Uterus (tissue), 2 donors: Measurements from ENCODE around the gene PNKD.

Source experiments
- POLR2A ChIP-seq, 2 donors: fragments of 450-650 bp; IDR thresholded peaks; one replicate each; pipeline ENCODE4 v1.6.1; 2016; ENCODE audit warnings: antibody characterized with exemption in 2 of 2, mild to moderate bottlenecking in 1 of 2, moderate library complexity in 1 of 2
- TF ChIP-seq, protein P1 (sequence below), 4 experiments: fragments of 200-600 bp in 2 of 4; fragments of 450-650 bp in 2 of 4; sonication (generic) in 2 of 4; IDR thresholded peaks; one replicate each; pipeline ENCODE4 v1.5.1; 2016 to 2019; ENCODE audit warnings: antibody characterized with exemption in 4 of 4, mild to moderate bottlenecking in 2 of 4, moderate library complexity in 1 of 4

DNA sequence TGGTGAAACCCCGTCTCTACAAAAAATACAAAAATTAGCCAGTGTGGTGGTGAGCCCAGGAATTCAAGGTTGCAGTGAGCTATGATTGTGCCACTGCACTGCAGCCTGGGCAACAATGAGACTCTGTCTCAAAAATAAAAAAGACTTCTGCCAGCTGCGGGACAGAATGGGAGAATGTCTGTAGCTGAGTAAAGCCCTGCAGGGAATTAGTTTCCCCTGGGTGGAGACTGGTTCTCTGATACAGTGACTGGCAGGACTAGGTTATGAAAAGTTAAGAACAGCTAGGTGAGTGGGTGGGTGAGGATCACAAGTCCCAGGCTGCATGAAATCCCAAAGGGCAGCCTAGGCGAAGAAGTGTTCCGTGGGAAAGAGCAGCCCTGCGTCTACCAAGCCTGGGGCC lies 72.5 kb downstream of the PNKD start:
- TF ChIP-seq, protein P1, sequence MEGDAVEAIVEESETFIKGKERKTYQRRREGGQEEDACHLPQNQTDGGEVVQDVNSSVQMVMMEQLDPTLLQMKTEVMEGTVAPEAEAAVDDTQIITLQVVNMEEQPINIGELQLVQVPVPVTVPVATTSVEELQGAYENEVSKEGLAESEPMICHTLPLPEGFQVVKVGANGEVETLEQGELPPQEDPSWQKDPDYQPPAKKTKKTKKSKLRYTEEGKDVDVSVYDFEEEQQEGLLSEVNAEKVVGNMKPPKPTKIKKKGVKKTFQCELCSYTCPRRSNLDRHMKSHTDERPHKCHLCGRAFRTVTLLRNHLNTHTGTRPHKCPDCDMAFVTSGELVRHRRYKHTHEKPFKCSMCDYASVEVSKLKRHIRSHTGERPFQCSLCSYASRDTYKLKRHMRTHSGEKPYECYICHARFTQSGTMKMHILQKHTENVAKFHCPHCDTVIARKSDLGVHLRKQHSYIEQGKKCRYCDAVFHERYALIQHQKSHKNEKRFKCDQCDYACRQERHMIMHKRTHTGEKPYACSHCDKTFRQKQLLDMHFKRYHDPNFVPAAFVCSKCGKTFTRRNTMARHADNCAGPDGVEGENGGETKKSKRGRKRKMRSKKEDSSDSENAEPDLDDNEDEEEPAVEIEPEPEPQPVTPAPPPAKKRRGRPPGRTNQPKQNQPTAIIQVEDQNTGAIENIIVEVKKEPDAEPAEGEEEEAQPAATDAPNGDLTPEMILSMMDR (IDR thresholded peaks at IDR 0.05) = no peak
- TF ChIP-seq POLR2A (IDR thresholded peaks at IDR 0.05) = no peak
